Spleen (tissue), 7 donors: ENCODE measurements around the gene SETD6.

ENCODE experiments used
- POLR2AphosphoS5 ChIP-seq, 3 donors: sonication (generic); formaldehyde crosslinking; IDR thresholded peaks; one replicate each; pipeline ENCODE4 v1.5.1; 2017; ENCODE audit warnings: antibody characterized with exemption in 3 of 3
- TF ChIP-seq, protein P1 (sequence below), 11 experiments: fragments of 200-600 bp in 7 of 11; fragments of 450-650 bp in 4 of 11; sonication (generic) in 4 of 11; IDR thresholded peaks in 8 of 11; conservative IDR thresholded peaks in 3 of 11; 1 replicate in 7 of 11; 2 replicates in 4 of 11; pipeline versions ENCODE4 v1.4.0 to v1.8.0; 2016 to 2021; ENCODE audit warnings: antibody characterized with exemption in 11 of 11, inconsistent platforms in 4 of 11, mild to moderate bottlenecking in 1 of 11
- donor health status: DM: no; HTN: no; CAD: no; lungs with moderate emphysema.
- donor health status: DM: no; HTN: no; CAD: no.
- donor health status: DM: no; HTN: no; CAD: no.

DNA sequence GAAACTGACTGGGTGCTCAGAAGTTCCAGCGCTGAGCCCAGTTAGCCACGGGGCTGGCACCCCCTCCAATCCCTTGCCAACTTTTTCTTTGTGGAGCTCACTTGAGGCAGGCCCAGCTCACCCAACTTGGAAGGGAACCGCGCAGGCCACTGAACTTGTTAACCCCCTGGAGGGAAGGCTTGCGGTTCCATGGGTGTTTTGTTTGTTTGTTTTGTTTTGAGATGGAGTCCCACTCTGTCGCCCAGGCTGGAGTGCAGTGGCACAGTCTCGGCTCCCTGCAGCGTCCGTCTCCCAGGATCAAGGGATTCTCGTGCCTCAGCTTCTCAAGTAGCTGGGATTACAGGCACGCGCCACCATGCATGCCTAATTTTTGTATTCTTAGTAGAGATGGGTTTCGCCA, 49.5 kb upstream of the SETD6 start:
- TF ChIP-seq, protein P1, sequence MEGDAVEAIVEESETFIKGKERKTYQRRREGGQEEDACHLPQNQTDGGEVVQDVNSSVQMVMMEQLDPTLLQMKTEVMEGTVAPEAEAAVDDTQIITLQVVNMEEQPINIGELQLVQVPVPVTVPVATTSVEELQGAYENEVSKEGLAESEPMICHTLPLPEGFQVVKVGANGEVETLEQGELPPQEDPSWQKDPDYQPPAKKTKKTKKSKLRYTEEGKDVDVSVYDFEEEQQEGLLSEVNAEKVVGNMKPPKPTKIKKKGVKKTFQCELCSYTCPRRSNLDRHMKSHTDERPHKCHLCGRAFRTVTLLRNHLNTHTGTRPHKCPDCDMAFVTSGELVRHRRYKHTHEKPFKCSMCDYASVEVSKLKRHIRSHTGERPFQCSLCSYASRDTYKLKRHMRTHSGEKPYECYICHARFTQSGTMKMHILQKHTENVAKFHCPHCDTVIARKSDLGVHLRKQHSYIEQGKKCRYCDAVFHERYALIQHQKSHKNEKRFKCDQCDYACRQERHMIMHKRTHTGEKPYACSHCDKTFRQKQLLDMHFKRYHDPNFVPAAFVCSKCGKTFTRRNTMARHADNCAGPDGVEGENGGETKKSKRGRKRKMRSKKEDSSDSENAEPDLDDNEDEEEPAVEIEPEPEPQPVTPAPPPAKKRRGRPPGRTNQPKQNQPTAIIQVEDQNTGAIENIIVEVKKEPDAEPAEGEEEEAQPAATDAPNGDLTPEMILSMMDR (IDR thresholded peaks at IDR 0.05 in 8 of 11, conservative IDR thresholded peaks at IDR 0.05 in 3 of 11): no peak
- TF ChIP-seq POLR2AphosphoS5 (IDR thresholded peaks at IDR 0.05): no peak
